NCI-H1417 (cell line): ENCODE results near the gene RICTOR.

Source experiments
- DNase-seq, 3 experiments: peaks; one replicate each; lab custom pipeline; 2025; lab: John Stamatoyannopoulos, UW

The RICTOR gene

DNA sequence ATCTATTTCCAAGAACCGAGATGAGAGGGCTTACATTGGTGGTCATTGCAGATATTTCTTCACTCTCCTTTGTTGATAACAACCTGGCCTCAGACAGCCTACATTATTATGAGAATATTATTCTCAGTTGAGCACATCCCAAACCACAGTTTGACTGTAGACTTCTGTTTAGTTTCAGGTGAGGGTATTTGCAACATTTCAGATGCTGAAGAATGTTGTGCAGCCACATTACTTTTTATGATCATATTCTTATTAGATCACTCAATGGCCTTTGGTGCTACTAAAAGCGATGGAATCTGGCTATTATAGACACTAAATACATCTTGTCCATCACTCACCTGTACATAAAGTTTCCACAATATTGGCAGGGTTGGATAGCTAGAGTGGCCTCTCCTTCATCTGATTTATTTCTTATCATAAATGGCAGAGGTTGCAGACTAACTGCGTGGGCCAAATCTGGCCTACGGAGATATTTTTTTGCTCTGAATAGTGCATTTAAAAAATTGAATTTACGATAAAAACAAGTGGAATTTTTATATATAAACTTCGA is 26.2 kb upstream of the RICTOR start:
- no peak for DNase-seq

DNA sequence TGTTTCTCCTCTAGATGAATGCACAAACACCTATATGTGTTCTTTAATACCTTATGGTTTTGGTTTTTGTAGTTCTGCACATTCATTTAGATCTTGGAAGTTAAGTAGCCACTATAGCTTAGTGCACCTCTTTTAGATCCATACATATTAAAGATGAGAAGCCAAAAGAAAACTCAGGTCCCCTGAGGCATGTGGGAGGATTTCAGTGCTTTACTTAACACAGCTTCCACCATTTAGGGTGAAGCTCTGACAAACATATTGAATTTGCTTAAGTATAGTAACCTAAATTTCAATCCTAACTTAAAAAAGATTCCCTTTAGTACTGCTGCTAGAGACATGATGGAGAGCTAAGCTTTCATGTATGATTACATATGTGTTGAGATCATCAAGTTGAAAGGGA is 25.6 kb upstream of the RICTOR start:
- no peak for DNase-seq

DNA sequence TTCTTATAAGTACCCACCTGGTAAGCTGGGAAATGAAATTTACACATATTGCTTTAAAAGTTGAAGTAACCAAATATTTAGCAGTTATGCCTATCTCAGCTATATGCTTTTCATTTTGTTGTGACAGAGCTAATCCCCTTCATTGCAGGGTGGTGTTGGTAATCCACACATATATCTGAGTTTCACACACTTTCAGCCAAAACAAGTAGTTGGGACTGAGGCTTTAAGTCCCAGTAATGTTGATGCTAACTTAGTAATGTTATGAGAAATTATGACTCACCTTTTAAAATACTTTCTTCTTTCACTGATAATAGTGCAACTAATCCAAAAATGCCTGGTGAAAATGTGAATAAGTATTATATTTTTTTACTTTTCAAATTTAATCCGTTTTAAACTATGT is 19.2 kb upstream of the RICTOR start:
- no peak for DNase-seq

DNA sequence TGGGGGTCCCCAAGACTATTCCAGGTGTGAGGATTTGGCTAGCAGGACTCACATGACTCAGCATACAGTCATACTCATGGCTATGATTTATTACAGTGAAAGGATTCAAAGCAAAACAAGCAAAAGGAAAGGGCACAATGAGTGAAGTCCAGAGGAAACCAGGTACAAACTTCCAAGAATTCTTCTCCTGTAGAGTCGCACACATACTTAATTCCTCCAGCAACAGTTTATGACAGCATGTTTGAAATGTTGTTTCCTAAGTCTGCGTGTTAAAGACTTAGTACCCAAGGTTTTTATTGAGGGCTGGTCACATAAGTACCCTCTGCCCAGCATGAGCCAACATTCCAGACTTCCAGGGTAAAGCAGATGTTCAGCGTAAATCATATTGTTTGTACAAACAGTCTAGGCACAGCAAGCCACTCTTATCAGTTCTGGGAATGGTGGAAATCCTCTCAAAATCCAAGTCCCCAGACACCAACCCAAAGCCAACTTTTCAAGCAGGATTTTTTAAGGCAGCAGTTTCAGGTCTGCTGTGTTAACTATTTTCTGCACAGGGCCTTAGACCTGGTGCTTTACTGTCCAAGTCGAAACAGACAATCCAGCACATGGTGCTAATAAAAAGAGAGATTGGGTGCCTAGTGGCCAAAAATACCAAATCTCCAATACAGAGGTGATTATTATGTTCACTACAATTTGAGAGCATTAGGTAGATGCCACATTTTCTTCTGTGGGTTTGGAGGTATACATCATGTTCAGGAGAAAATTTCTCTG is 18.6 kb upstream of the RICTOR start:
- peak in 2 of 3 experiments; percentile 16 to 52 for DNase-seq

DNA sequence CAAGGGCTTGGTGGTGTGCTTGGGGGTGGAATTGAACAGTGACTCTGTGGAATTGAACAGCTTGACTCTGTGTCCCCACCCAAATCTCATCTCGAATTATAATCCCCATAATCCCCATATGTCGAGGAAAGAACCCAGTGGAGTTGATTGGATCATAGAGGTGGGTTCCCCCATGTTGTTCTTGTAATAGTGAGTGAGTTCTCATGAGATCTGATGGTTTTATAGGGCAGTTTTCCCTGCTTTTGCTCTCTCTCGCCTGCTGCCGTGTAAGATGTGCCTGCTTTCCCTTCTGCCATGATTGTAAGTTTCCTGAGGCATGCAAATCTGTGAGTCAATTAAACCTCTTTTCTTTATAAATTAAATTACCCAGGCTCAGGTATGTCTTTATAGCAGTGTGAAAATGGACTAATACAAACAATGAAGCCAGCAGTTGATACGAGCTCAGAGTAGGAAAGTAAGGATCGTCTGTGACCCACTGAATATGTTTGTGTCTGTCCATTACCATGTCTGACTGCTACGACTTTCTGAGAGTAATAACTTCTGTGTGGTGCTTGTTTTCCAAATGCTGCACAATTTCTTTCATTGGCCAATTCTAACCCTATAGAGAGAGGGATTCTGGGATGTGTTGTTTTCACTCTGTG is 17.9 kb upstream of the RICTOR start:
- DNase-seq = no peak

DNA sequence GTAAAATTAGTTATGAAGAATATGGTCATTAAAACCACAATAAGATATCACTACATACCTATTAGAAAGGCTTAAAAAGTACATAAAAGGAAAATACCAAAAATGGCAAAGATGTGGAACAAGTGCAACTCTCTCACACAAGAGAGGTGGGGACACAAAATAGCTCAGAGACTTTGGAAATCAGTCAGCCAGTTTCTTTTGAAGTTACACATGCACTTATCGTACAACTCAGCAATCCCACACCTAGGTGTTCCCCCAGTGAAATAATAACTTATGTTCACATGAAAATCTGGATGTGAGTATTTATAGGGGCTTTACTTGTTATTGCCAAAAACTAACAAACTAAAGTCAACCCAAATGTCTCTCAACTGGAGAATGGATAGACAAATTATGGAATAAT is 9.8 kb upstream of the RICTOR start:
- no peak for DNase-seq

DNA sequence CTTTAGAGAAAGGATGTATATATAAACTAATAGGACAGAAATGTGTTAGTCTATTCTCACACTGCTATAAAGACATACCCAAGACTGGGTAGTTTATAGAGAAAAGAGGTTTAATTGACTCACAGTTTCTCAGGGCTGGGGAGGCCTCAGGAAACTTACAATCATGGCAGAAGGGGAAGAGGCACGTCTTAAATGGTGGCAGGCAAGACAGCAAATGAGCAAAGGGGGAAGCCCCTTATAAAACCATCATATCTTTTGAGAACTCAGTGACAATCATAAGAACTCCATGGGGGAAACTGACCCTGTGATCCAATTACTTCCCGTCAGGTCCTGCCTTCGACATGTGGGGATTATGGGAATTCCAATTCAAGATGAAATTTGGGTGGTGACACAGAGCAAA is 8.8 kb upstream of the RICTOR start:
- DNase-seq = no peak

DNA sequence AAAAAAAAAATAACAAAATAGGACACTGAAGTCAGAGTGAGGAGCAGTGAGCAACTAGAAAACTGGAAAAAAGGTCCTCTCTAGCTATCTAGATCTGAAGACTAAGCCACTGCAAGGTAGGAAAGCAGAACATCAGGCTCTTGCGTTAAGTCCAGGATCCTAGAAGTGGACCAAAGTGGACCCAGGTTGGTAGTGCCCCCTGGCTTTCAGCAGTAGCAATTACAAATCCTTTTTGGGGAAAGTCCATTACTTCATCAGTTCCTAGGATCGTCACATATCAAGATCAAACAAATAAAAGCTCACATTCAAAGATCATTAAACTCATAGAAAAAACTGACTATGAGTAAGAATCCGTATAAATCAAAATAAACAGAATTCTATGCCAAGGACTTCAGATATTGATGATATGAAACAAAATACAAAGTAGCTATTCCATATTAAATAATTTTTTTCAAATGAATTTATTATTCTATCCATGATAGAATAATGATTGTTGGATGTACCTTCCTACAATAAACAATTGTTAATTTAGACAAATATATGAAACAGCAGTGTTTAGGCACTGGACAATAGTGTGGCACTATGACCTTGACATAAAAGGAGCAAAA is 6.5 kb upstream of the RICTOR start:
- peak; percentile 9 to 52 (median 30) for DNase-seq

DNA sequence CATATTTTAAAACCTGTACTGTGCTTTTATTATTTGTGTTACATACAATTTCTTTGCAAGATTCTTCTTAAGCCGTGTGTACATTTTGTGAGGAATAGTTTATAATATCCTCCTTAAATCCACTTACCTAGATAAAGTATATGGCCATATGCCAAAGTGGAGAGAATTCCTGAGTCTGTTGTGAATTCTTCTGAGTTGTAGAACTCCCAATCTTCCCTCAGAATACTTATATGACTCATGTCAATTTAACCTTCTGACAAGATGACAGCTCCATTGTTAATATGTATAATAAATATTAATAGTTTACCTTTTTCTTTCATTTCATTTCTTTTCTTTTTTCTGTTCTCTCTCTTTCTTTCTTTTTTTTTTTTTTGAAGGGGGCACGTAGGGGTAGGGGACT is 6.0 kb upstream of the RICTOR start:
- no peak for DNase-seq

DNA sequence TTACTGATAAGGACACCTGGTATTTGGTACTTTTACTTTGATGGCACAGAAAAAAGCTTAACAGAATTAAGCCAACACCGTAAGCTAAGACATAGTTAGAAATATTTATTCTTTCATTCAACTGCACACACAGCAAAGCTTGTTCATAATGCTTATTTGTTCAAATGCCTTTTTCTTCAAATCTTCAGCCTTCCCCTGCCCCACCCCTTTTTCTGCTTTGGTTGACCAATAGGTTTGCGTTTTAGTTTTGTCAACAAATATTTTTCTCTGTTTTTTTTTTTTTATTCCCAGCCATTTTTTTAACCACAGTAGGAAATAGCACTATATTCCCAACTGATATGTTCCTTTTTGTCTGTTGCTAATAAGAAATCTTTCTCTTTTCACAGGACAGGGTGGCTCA is 4.9 kb upstream of the RICTOR start:
- no peak for DNase-seq

DNA sequence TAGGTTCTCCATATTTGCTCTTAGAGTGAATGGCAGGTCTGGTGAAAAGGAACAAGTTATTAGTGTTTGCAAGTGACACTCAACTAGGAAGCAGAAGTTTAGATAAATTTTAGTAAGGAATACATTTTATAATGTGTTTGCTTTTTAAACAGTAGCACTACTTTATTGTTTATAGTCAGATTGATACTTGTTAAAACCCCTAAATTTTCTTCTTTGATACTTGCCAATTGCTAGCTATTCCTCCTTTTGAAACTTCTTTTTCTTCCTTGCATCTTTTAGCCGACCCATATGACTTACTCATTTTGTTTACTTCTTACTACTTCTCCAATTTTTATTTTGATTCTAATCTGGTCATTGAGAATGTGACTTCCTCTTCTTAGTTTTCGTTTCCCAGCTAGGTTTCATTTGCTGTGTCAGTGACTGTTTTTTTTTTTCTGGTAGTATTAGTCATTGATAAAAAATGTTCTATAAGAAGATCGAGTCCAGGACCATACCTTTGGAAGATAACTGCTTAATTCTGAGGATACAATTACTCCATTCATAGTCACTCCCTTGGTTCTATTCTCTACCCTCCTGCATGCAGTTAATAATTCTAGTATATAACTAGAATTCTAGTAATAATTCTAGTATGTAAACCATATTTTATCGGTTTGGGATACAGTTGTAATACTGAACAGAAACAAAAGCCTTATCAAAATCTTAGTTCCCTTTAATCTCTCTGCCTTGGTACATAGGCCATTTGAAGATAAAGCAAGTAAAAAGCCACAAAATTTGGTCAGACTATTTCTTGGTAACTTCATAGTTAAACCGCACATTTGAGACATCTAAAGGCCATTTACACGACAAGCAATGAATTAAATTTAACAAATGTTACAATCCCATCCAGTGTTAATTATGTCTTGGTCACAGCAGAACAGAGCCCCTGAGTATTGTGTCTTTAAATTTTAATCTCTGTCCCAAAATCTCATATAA is 2.8 kb upstream of the RICTOR start:
- no peak for DNase-seq

DNA sequence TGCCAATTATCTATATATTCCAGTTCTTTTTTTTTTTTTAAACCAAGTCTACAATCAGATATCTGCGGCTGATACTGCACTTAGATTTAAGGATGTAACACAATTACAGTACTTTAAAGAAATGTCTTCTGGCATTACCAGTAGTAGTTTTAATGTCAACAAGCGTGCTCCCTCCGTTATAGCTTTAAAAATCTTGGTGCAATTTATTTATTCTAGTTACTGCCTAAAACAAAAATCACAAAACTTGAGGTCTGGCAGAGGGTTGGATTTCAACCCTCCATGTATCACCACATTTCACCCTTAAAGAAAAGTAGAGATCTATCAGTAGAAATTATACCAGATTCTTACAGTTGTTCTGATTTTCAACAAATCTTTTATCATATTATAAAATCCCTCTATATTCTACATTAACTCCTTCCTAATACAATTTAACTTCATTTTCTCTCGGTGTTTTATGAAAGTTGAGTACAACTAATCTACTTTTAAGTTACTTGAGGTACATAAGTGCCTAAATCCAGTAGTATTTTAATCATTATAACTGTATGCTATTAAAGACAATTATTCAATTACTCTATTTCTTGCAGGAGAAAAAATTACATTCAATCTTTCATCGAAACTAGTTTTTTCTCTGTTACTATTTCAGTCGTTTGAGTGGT is 2.0 kb upstream of the RICTOR start:
- no peak for DNase-seq

DNA sequence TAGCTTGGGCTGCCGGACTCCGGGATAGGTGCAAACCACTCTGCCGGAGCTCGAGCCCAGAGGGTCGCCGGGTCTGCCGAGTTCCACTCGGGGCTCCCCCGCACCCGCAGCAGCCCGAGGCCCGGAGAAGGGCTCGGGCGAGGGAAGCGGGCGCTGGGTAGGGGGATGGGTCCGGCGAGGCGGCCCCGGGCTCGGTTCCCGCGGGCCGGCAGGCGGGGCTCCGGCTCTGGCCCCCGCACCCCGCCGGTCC is 507 bp downstream of the RICTOR start:
- DNase-seq = peak in 1 of 3 experiments; percentile 85

DNA sequence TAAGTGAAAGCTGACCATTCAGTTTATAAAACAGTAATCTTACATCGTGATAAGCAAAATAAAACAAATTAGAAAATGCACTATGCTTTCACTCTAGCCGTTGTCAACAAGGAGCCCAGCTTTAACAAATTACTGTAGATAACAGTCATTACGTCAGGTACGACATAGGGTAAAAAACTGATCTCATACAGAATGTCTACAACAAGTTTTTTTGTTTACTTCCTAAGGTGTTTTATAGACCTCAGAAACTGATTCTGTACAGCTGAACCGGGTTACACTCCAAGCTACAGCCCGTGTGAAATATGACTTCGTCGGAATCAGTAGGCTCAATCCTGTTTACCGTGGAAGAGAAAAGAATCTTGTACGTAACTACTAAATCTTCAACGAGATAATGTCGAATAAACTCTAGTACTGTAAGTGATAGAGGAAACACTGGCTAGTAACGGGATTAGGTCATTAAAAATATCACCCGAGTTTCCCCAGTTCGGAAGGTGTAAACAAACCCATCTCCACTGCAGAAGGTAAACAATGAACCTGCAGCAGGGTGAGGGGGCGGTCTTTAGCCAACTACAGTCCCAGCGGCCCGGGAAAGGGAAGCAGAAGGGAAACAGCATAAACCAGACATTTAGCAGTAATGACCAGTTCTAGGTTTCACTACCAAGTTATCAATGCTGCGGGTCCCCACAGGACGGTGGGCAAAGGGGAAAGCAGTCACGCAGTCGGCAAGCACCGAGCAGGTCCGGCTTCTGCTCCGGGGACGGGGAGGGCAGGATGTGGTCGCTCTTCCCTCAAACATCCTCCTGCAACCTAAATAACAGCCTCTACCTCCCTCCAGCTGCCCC is 1.1 kb downstream of the RICTOR start:
- peak in 2 of 3 experiments; percentile 80 to 87 for DNase-seq

DNA sequence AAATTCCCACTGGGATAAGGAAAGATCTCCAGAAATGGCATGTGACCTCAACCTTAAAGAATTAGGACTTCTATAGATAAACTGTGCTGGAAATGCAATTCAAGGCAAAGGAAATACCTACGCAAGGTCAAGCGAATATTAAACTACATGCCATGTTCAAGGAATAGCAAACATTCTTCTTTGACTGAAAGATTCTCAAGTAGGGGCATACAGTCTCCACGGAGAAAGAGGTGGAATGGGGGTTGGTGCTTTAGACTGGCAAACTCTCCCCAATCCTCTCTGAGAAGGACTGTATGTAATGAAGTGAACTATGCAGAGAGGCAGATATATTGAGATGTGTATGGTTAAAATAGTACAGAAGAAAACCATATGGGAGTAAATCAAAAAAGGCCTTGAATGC is 6.1 kb downstream of the RICTOR start:
- DNase-seq = no peak

DNA sequence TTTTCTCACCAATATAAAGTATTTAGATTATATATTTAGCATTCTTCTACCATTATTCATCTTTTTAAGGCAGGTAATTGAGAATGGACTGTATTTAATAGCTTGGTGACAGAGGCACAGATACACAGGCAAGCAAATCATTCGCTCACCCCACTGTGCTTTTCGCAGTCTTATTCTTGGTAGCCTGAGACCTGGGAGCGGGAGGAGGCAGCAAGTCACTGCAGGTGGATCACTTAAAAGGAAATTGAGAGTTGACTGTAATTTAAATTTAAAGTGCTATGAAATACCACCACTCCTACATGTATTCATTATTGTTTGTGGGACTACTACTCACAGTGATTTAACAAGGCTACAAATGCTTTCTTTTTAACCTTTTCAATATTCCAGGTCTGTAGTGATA is 9.7 kb downstream of the RICTOR start:
- DNase-seq = no peak

DNA sequence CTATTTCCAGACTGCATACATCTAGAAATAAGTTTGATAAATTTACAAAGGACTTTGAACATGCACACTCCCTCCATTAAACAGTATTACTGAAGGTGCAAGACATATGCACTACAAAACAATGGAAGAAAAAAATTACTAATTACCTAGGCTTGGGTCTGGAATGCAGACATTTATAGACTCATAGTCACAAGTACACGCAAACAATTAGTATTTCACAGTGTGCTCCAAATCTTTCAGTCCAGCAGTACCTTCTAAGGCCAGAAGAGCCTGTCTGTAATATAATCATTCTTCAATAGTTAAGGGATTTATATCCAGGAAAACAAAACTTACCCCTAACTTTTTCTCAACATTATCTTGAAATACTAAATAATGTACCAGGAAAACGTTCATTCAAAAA is 11.2 kb downstream of the RICTOR start:
- no peak for DNase-seq

DNA sequence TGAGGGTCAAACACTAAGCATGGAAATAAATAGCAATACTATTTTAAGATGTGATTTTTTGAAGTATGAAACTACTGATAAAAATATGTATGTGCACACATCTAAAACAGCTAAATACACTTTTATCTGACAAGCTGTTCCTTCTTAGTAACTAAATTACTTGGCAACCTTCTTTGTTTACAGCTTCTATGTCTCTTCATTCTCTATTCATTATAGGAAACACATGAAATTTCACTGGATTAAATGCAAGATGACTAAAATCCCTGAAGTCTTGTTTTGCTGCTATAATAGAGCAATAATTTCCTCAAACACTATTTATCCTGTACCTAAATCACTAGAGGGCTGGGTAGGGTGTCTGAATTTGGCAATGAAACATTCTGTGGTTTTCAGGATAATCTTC is 11.7 kb downstream of the RICTOR start:
- DNase-seq = no peak

DNA sequence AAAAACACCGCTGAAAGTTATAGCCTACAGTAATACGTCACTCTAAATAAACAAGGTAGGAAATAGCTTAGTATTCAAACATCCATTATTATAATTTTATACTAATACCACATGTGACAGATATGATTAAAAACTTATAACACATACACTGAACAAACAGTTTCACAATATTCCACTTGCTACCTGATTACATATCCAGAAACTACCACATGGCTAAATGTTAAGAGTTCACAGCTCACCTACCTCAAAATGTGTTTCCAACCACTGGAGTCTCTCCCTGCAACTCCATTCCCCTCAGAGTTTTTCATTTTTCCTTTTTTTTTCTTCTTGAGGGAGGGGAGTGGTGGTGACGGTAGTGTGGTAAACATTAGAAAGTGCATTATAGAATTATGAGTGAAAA is 12.1 kb downstream of the RICTOR start:
- DNase-seq = no peak

DNA sequence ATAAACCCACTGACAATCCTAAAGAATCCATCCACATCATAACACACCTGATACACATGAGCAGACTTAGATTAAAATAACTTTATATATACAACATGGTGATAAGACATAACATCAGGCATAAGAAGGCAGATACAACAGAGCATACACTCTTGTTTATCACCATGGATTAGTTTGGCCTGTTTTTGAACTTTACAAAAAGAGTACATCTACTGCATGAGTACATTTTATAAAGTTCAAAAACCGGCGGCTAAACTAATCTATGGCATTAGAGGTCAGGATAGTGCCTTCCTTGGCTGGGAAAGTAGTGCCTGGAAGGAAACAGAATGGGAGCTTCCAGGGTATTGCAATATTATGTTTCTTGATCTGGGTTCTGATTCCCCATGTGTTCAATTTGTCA is 15.1 kb downstream of the RICTOR start:
- no peak for DNase-seq
